ENCODE results near the gene CCDC148. TPM values are rescaled to one million over a fixed set of nuclear protein-coding genes. Genes with fewer than 3 reads are reported as not detected.

Gene CCDC148
- total and polyA plus RNA-seq, 2 donors (not counting 3 experiments of a cell fraction or from before 2014, with no cell fraction given): 0.04 to 0.69 TPM

GRCh38 chr2:158486970-158487325, 30.4 kb upstream of the CCDC148 start:
- FAIRE-seq (no peak), DNase-seq (ENCODE audit: low read depth, low spot score) (no peak)
- intact Hi-C loops (cut with micrococcal nuclease) (no loop called here), dilution Hi-C loops (cut with MboI; ENCODE audit: extremely low pct_ligation_motif_present, low sequenced_read_pairs) (no loop called here)
- H3K27ac ChIP-seq (ENCODE audit: insufficient read depth, low read depth, low read length): no peak overlapping the region
- TF ChIP-seq FOS (IDR thresholded peaks at IDR 0.05; ENCODE audit: borderline replicate concordance, insufficient read depth, low read length): no peak
- TF ChIP-seq POLR2AphosphoS5 (IDR thresholded peaks at IDR 0.05; ENCODE audit: insufficient read depth, low read depth, low read length): no peak
- TF ChIP-seq JUN (IDR thresholded peaks at IDR 0.05; ENCODE audit: borderline replicate concordance, insufficient read depth, insufficient read length, low read depth): no peak
- no peak for TF ChIP-seq MYC (IDR thresholded peaks at IDR 0.05; ENCODE audit: low read depth, low read length)
- TF ChIP-seq MAX (IDR thresholded peaks at IDR 0.05; ENCODE audit: insufficient read depth, insufficient read length): no peak
- TF ChIP-seq EZH2 (IDR thresholded peaks at IDR 0.05; ENCODE audit: borderline replicate concordance, low read depth, low read length, severe bottlenecking): no peak
- TF ChIP-seq, protein P1, sequence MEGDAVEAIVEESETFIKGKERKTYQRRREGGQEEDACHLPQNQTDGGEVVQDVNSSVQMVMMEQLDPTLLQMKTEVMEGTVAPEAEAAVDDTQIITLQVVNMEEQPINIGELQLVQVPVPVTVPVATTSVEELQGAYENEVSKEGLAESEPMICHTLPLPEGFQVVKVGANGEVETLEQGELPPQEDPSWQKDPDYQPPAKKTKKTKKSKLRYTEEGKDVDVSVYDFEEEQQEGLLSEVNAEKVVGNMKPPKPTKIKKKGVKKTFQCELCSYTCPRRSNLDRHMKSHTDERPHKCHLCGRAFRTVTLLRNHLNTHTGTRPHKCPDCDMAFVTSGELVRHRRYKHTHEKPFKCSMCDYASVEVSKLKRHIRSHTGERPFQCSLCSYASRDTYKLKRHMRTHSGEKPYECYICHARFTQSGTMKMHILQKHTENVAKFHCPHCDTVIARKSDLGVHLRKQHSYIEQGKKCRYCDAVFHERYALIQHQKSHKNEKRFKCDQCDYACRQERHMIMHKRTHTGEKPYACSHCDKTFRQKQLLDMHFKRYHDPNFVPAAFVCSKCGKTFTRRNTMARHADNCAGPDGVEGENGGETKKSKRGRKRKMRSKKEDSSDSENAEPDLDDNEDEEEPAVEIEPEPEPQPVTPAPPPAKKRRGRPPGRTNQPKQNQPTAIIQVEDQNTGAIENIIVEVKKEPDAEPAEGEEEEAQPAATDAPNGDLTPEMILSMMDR (IDR thresholded peaks at IDR 0.05; ENCODE audit: extremely low read depth in 1 of 2, insufficient read depth in 1 of 2, low read depth in 1 of 2, low read length in 2 of 2): no peak
- TF ChIP-seq POLR2A (IDR thresholded peaks at IDR 0.05; ENCODE audit: low read depth, low read length): no peak
- TF ChIP-seq GATA2 (IDR thresholded peaks at IDR 0.05; ENCODE audit: insufficient read depth, insufficient read length, low read depth, low read length): no peak
- no peak overlapping the region for H3K4me3 ChIP-seq (replicated peaks in 1 of 3; ENCODE audit: insufficient read depth in 1 of 3, low read depth in 1 of 3, low read length in 3 of 3)
- H3K27me3 ChIP-seq (ENCODE audit: control insufficient read depth in 2 of 2, insufficient read depth in 2 of 2, low read length in 2 of 2): no peaks in the 10 kb centered on the region
- H3K9me1 ChIP-seq (replicated peaks; ENCODE audit: control insufficient read depth, extremely low read depth, insufficient read depth, low read length): no peaks in the 10 kb centered on the region
- no peak overlapping the region for H3K9ac ChIP-seq (replicated peaks; ENCODE audit: extremely low read depth, insufficient read depth, low read length)
- H3K4me1 ChIP-seq (ENCODE audit: control insufficient read depth, extremely low read depth, insufficient read depth, low read length): peaks cover 10% of the 10 kb centered on the region
- BruUV-seq (replicated peaks): no TSS peak
- H3K79me2 ChIP-seq (ENCODE audit: control insufficient read depth, insufficient read depth, low read length): peaks cover 61% of the 10 kb centered on the region
- H3K9me3 ChIP-seq (replicated peaks; ENCODE audit: control insufficient read depth, insufficient read depth, low read length): no peaks in the 10 kb centered on the region
- CTCF ChIA-PET: no interaction called here
- peaks cover 5% of the 10 kb centered on the region for H4K20me1 ChIP-seq (replicated peaks; ENCODE audit: control insufficient read depth, extremely low read depth, insufficient read depth, low read length)
- H3K4me2 ChIP-seq (ENCODE audit: insufficient read depth, low read length): no peak overlapping the region
- no peaks in the 10 kb centered on the region for H3K36me3 ChIP-seq (ENCODE audit: control insufficient read depth in 2 of 2, extremely low read depth in 1 of 2, insufficient read depth in 2 of 2, low read length in 2 of 2)
- H2AFZ ChIP-seq (ENCODE audit: low read depth, low read length): no peak overlapping the region
- POLR2A ChIA-PET: no interaction called here

Data from endothelial cell of umbilical vein (primary cell).